ENCODE measurements around the gene DDX4. TPM values are rescaled to one million over a fixed set of nuclear protein-coding genes. Genes with fewer than 3 reads are reported as not detected.

The DDX4 gene
- total RNA-seq, result not detected in 2 replicates

DNA sequence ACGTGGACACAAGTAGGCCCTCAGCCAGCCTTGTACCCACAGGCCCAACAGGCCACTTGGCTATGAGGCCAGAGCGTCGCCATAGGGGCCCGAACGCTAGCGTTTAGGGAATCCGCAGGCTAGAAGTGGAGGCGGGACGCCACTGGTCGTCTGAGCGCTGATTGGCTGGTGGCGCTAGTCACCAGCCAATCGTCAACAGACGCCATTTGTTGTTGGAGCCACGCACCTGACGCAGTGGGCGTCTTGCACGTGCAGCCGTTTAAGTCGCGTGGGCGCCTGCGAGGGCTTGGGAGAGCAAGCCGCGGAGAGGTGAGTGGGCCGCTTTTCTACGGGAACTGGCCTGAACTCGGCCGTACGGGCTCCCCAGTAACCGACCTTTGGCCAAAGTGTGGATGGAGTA is at the start of gene DDX4:
DDX4 (plus strand) TSS at position 269 of the 400 bp plus-strand sequence. CDS start 903 bp downstream, outside the sequence.

DNA sequence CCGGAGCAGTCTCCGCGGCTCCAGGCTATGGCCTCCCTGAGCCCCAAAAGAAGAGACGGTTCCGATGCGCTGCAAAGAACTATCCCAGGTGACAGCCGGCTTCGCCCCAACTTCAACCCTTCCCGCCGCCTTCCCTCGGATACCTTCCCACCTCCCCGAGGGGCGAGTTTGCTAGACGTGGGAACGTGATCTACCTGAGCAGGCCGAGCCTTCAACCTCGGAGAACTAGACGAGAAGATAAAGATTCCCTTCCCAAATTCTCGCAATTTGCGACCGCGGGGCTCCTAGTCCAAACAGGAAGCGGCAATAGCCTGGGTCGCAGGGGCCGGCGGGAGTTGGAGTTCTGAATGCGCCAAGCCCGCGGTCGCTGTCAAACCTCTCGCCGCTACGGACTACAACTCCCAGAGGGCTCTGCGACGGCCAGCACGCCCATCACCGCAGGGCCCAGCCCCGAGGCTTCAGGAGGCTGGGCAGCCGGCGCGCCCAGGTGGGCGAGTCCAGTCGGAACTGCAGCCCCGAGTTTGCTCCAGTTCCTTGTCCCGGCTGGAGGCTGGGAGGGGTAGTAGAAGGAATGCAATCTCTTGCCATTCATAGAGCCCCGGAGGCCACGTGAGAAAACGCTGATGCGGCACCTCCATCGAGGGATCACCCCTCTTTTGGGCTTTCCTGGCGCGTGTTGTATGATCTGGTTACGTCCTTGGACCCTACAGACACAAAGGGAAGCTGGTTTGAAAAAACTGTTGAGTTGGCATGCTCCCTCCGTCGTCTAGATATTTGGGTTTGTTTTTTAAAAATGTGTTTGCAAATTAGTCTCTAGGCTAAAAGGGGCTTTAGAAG is 25.6 kb upstream of the DDX4 start, which contains the start of gene SLC38A9:
SLC38A9 (minus strand) TSS at position 302 of the 837 bp plus-strand sequence. CDS start 14,366 bp downstream, outside the sequence.

DNA sequence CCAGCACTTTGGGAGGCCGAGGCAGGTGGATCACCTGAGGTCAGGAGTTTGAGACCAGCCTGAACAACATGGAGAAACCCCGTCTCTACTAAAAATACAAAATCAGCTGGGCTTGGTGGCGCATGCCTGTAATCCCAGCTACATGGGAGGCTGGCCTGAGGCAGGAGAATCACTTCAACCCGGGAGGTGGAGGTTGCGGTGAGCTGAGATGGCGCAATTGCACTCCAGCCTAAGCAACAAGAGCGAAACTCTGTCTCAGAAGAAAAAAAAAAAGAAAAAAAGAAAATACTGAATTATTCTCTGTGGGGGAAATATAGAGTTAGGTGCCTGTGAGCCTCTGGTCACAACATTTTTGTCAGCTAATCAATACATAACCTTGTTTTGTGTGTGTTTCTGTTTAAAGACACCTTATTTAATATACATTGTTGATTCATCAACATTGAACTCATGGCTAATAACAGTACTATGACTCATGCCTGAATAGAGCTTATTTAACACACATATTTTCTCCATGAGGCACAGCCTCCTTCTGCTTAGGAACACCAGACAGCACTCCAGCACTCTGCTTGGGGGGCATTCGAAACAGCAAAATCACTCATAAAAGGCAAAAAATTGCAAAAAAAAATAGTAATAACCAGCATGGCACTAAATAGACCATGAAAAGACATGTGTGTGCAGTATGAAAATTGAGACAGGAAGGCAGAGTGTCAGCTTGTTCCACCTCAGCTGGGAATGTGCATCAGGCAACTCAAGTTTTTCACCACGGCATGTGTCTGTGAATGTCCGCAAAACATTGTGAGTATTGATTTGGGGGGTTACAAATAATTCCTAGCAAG is 113.2 kb downstream of the DDX4 start, which contains the start of gene IL31RA:
IL31RA (plus strand) TSS at position 519 of the 836 bp plus-strand sequence; CDS start at position 733, 214 bp downstream.

Small RNA genes within 50 kb of the gene (small RNA-seq; reads per million reads assigned to genes)
- gene AC016632.1, result not detected
- not detected for gene RNA5SP183

Other genes starting within 250 kb of the DDX4 start
- 179 and 408 TPM in 2 replicates for gene PLPP1, start 203.1 kb upstream of the DDX4 start, total RNA-seq
- 46.3 and 46.9 TPM in 2 replicates for gene SLC38A9, start 25.7 kb upstream of the DDX4 start, total RNA-seq
- gene IL31RA, start 113.3 kb downstream of the DDX4 start, total RNA-seq, result 0.26 and 1.4 TPM in 2 replicates